Endodermal cell (in vitro differentiated cells): Measurements from ENCODE around the gene ZNF385D. TPM values are rescaled to one million over a fixed set of nuclear protein-coding genes. Genes with fewer than 3 reads are reported as not detected.

Source experiments
- DNase-seq: peaks from one replicate; pipeline ENCODE4 v3.0.0-alpha.2; 2017
- H3K27ac ChIP-seq: 2 replicates; pipeline ENCODE4 v1.5.1; 2013; ENCODE audit warnings: mild to moderate bottlenecking, low read depth, low read length, moderate library complexity
- H3K27me3 ChIP-seq: 2 replicates; pipeline ENCODE4 v1.6.1; 2013; ENCODE audit warnings: mild to moderate bottlenecking, low read length, moderate library complexity; ENCODE audit not compliant: insufficient read depth, control insufficient read depth, poor library complexity, severe bottlenecking
- H3K36me3 ChIP-seq: 2 replicates; pipeline ENCODE4 v1.7.0; 2013; ENCODE audit warnings: mild to moderate bottlenecking, low read length, moderate library complexity; ENCODE audit not compliant: control insufficient read depth, insufficient read depth
- H3K4me1 ChIP-seq: one replicate; pipeline ENCODE4 v1.7.0; 2013; ENCODE audit warnings: low read length; ENCODE audit not compliant: control insufficient read depth, insufficient read depth
- H3K4me3 ChIP-seq: 2 replicates; pipeline ENCODE4 v1.5.1; 2013; ENCODE audit warnings: mild to moderate bottlenecking, low read length, moderate library complexity
- H3K9ac ChIP-seq: 2 replicates; pipeline ENCODE4 v1.6.1; 2013; ENCODE audit warnings: mild to moderate bottlenecking, low read length, moderate library complexity; ENCODE audit not compliant: poor library complexity, severe bottlenecking; ENCODE audit errors: extremely low read depth
- H3K9me3 ChIP-seq: 2 replicates; pipeline ENCODE4 v1.6.1; 2013; ENCODE audit warnings: mild to moderate bottlenecking, low read length, moderate library complexity; ENCODE audit not compliant: control insufficient read depth
- H3K27ac Mint-ChIP-seq: 2 replicates; pipeline ENCODE4 v1.8.0; 2020; ENCODE audit warnings: mixed read lengths
- H3K27me3 Mint-ChIP-seq: 2 replicates; pipeline ENCODE4 v1.8.0; 2021; ENCODE audit warnings: mild to moderate bottlenecking, mixed read lengths; ENCODE audit not compliant: insufficient read depth
- H3K36me3 Mint-ChIP-seq: 2 replicates; pipeline ENCODE4 v1.8.0; 2020; ENCODE audit warnings: low read depth, mixed read lengths
- H3K4me1 Mint-ChIP-seq: 2 replicates; pipeline ENCODE4 v1.8.0; 2020; ENCODE audit warnings: mixed read lengths
- H3K4me3 Mint-ChIP-seq: 2 replicates; pipeline ENCODE4 v1.8.0; 2020; ENCODE audit warnings: mild to moderate bottlenecking, moderate library complexity, mixed read lengths
- H3K9me3 Mint-ChIP-seq: 2 replicates; pipeline ENCODE4 v1.8.0; 2020; ENCODE audit warnings: mild to moderate bottlenecking, mixed read lengths
- CTCF ChIP-seq: fragments of 200-600 bp; sonication (generic); conservative IDR thresholded peaks from 2 replicates; pipeline ENCODE4 v1.5.0; 2021; ENCODE audit warnings: antibody characterized with exemption, mild to moderate bottlenecking
- WGBS, 2 experiments: methylation state at CpG; one replicate each; pipeline versions ENCODE4 v1.1.5 to v1.1.7; 2013; ENCODE audit warnings: missing lambda C conversion rate in 2 of 2, mixed read lengths in 1 of 2; ENCODE audit not compliant: insufficient coverage in 1 of 2, insufficient read length in 1 of 2; 5-methylcytosine and 5-hydroxymethylcytosine counted together
- total RNA-seq, 2 donors: library from RNA; stranded (reverse); fragmentation: NEBNext Ultra II Directional in 1 of 2; extraction: Animal tissue kit (Norgen Biotek cat#: 25700) in 1 of 2; gene quantifications; 2 replicates in 1 of 2; 3 replicates in 1 of 2; pipeline ENCODE4 v1.2.1, GENCODE V29; 2021

The ZNF385D gene
- total RNA-seq, 2 donors from 2014 or later, result 1.1 to 3.7 TPM

GRCh38 chr3:21551019-21551418 is 200.0 kb downstream of the ZNF385D start:
- Mint-ChIP-seq H3K36me3 (peaks cover 14% of the 10 kb centered on the region), H3K4me1 (peaks cover 4% of the 10 kb centered on the region), H3K27me3 (no peaks in the 10 kb centered on the region), H3K27ac (no peak overlapping the region), H3K4me3 (no peak overlapping the region), H3K9me3 (peaks cover 11% of the 10 kb centered on the region)
- Histone ChIP-seq H3K4me3 (no peak overlapping the region), H3K36me3 (no peaks in the 10 kb centered on the region), H3K27me3 (no peaks in the 10 kb centered on the region), H3K27ac (no peak overlapping the region), H3K4me1 (no peaks in the 10 kb centered on the region), H3K9me3 (peaks cover 6% of the 10 kb centered on the region), H3K9ac (no peak overlapping the region)
- DNase-seq, result peak; percentile 53
- peak; percentile 60 for TF ChIP-seq CTCF
- 83% methylated on average over 2 of the region's 2 CpGs; no CpG with 5 or more reads in 1 of the 2 experiments for WGBS, 2 experiments

GRCh38 chr3:21544076-21544462 is 206.9 kb downstream of the ZNF385D start:
- WGBS, 2 experiments, result 79 to 85% methylated on average over 3 to 4 of the region's 4 CpGs
- Mint-ChIP-seq H3K4me3 (peak overlapping the region; percentile 78), H3K9me3 (no peaks in the 10 kb centered on the region), H3K4me1 (peaks cover 17% of the 10 kb centered on the region), H3K27me3 (no peaks in the 10 kb centered on the region), H3K27ac (peak overlapping the region; percentile 97), H3K36me3 (no peaks in the 10 kb centered on the region)
- TF ChIP-seq CTCF, result no peak
- no peak overlapping the region for H3K27ac ChIP-seq
- no peaks in the 10 kb centered on the region for H3K9me3 ChIP-seq
- H3K36me3 ChIP-seq, result no peaks in the 10 kb centered on the region
- H3K4me3 ChIP-seq, result no peak overlapping the region
- no peak overlapping the region for H3K9ac ChIP-seq
- H3K27me3 ChIP-seq, result no peaks in the 10 kb centered on the region
- H3K4me1 ChIP-seq, result no peaks in the 10 kb centered on the region
- DNase-seq, result no peak

DNA sequence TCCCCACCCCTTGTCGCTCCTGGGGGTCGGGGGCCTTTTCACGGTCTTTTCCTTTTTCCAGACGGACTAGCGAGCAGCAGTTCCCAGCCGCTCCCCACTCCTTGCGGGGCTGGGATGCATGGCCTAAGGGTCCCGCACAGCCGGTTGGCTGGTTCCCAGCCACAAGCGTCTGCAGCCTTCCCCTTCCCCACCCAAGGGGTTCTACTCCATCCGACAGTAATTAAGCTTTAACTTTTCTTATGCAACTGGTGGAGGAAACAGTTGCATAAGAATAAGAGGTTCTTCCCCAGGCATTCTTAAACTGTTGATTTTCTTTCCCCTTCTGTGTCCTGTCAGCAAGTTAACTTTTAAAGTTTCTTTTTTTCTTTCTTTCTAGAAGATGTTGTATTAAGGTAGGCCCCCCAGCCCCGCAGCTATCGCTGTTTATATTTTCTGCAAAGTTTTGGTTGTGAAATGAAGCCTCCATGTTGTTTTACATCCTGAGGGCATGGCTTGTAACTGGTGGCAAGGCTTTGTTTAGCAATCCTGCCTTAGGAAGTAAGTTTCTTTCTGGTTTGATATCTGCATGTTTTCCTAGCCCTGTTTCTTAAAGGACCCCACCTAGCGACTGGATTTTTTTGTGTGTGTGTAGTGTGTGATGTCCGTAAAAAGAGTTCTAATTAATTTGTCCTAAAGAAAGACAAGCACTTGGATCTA is 207.5 kb downstream of the ZNF385D start:
- H3K27me3 ChIP-seq, result no peaks in the 10 kb centered on the region
- H3K9me3 ChIP-seq, result no peaks in the 10 kb centered on the region
- H3K9me3 Mint-ChIP-seq, result no peaks in the 10 kb centered on the region
- peak overlapping the region; percentile 78 for H3K4me3 Mint-ChIP-seq
- H3K4me3 ChIP-seq, result no peak overlapping the region
- peak; percentile 52 for TF ChIP-seq CTCF
- no peak overlapping the region for H3K27ac ChIP-seq
- H3K36me3 Mint-ChIP-seq, result no peaks in the 10 kb centered on the region
- H3K36me3 ChIP-seq, result no peaks in the 10 kb centered on the region
- H3K27me3 Mint-ChIP-seq, result no peaks in the 10 kb centered on the region
- H3K9ac ChIP-seq, result no peak overlapping the region
- peaks cover 17% of the 10 kb centered on the region for H3K4me1 Mint-ChIP-seq
- peak; percentile 67 for DNase-seq
- 89 to 98% methylated on average over 6 to 15 of the region's 15 CpGs for WGBS, 2 experiments
- H3K27ac Mint-ChIP-seq, result peak overlapping the region; percentile 97
- H3K4me1 ChIP-seq, result no peaks in the 10 kb centered on the region
